SK-N-SH treated with all-trans-retinoic acid at 6 μM for 48 hours (cell line): ENCODE measurements around the gene PROK2.

Experiments used
- ARNTL ChIP-seq: fragments of 450-650 bp; formaldehyde crosslinking; IDR thresholded peaks from 2 replicates; pipeline ENCODE4 v1.5.0; 2020; ENCODE audit warnings: low read depth, mild to moderate bottlenecking, moderate library complexity, borderline replicate concordance
- GLIS3 ChIP-seq: fragments of 250-450 bp; sonication (Bioruptor Pico); IDR thresholded peaks from 2 replicates; pipeline ENCODE4 v1.5.0; 2020; ENCODE audit warnings: mild to moderate bottlenecking, moderate library complexity
- ZFP3 ChIP-seq: fragments of 250-450 bp; sonication (Bioruptor Pico); IDR thresholded peaks from 2 replicates; pipeline ENCODE4 v1.5.0; 2020; ENCODE audit warnings: mild to moderate bottlenecking, moderate library complexity
- ZFP30 ChIP-seq: fragments of 450-650 bp; formaldehyde crosslinking; IDR thresholded peaks from 2 replicates; pipeline ENCODE4 v1.5.0; 2022; ENCODE audit warnings: mild to moderate bottlenecking, moderate library complexity
- TF ChIP-seq, protein P1 (sequence below): fragments of 250-450 bp; sonication (Bioruptor Pico); IDR thresholded peaks from 2 replicates; pipeline ENCODE4 v1.8.0; 2020; ENCODE audit warnings: mild to moderate bottlenecking, moderate library complexity, borderline replicate concordance

DNA sequence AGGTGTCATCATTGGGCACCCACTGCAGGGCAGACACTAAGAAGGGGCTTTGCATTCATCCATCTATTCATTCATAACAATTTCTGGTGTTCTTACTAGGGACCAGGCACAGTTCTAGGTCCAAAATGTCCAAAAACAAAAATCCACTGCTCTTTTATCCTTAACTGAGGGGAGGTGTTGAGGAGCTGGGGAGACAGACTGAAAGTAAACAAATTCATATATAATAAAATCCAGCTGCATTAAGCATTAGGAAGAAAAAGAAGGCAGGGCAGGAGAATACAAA is 60.8 kb downstream of the PROK2 start:
- TF ChIP-seq ARNTL (no peak), ZFP30 (CRISPR knock-in tag) (no peak), ZFP3 (CRISPR knock-in tag) (no peak), GLIS3 (CRISPR knock-in tag) (no peak)
- TF ChIP-seq, protein P1, sequence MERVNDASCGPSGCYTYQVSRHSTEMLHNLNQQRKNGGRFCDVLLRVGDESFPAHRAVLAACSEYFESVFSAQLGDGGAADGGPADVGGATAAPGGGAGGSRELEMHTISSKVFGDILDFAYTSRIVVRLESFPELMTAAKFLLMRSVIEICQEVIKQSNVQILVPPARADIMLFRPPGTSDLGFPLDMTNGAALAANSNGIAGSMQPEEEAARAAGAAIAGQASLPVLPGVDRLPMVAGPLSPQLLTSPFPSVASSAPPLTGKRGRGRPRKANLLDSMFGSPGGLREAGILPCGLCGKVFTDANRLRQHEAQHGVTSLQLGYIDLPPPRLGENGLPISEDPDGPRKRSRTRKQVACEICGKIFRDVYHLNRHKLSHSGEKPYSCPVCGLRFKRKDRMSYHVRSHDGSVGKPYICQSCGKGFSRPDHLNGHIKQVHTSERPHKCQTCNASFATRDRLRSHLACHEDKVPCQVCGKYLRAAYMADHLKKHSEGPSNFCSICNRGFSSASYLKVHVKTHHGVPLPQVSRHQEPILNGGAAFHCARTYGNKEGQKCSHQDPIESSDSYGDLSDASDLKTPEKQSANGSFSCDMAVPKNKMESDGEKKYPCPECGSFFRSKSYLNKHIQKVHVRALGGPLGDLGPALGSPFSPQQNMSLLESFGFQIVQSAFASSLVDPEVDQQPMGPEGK (CRISPR knock-in tag) = no peak
